Mesothelial cell of epicardium (in vitro differentiated cells): Measurements from ENCODE around the gene MRPS24. TPM values are rescaled to one million over a fixed set of nuclear protein-coding genes. Genes with fewer than 3 reads are reported as not detected.
"Not testable (repeated sequence)": the region's sequence is repeated elsewhere in the genome, so short reads cannot be mapped to it uniquely, and the experiment has no call there.

ENCODE experiments used
- DNase-seq, 2 experiments: peaks; one replicate each; pipeline ENCODE4 v3.0.0; 2021; ENCODE audit warnings: low spot score in 2 of 2; ENCODE audit not compliant: unreplicated experiment in 2 of 2
- H3K27ac Mint-ChIP-seq: 2 replicates; pipeline ENCODE4 v1.8.0; 2021; ENCODE audit warnings: mixed read lengths
- H3K27me3 Mint-ChIP-seq: 2 replicates; pipeline ENCODE4 v1.8.0; 2021; ENCODE audit warnings: low read depth, mixed read lengths
- H3K36me3 Mint-ChIP-seq: 2 replicates; pipeline ENCODE4 v1.8.0; 2021; ENCODE audit warnings: mixed read lengths
- H3K4me1 Mint-ChIP-seq: 2 replicates; pipeline ENCODE4 v1.8.0; 2021; ENCODE audit warnings: mixed read lengths
- H3K4me3 Mint-ChIP-seq: 2 replicates; pipeline ENCODE4 v1.8.0; 2021; ENCODE audit warnings: mild to moderate bottlenecking, moderate library complexity, mixed read lengths
- H3K9me3 Mint-ChIP-seq: 2 replicates; pipeline ENCODE4 v1.8.0; 2021; ENCODE audit warnings: mixed read lengths
- total RNA-seq: library from RNA; stranded (reverse); gene quantifications from 3 replicates; pipeline ENCODE4 v1.2.1, GENCODE V29; 2021
- TF ChIP-seq, protein P1 (sequence below): fragments of 200-600 bp; sonication (generic); IDR thresholded peaks from one replicate; pipeline ENCODE4 v1.5.0; 2021; ENCODE audit warnings: antibody characterized with exemption; ENCODE audit not compliant: unreplicated experiment

Gene MRPS24
- total RNA-seq, 1 donor from 2014 or later: 59.4 TPM

DNA sequence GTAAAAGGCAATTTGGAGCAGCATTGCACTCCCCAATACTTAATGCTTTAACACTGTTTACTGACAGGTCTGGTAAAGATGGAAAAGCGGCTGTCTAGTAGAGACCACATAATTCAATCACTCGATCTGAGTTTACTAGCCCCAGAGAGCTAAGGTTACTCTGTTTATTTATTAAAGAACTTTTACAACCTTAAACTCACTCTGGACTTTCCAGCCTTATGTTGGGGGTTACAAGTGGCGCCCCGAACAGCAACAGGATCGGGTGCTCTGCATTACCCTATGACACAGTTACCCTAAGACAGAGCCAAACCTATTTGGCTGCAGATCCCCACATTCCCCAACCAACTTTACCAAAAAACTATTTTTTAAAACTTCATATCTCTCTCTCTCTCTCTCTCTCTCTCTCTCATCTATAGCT, 43.9 kb downstream of the MRPS24 start:
- H3K36me3 Mint-ChIP-seq: no peaks in the 10 kb centered on the region

DNA sequence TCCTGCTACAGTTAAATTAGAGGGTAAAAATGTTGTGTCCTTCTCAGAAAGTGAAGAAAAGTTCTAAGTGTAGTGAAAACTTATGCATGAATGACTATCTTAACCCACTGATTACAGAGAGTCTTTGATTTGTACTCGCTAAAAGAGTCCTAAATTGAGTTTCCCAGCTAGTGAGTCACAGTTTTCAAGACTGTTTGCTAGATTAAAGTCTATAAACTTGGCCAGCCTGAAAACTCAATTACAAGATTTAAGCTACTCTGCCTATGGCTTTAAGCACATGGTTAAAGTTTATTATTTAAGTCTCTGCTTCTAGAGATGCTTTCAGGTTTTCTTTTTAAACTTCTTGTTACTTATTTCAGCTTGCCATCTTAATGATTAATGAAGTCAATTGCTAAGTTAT, 44.4 kb downstream of the MRPS24 start:
- TF ChIP-seq, protein P1, sequence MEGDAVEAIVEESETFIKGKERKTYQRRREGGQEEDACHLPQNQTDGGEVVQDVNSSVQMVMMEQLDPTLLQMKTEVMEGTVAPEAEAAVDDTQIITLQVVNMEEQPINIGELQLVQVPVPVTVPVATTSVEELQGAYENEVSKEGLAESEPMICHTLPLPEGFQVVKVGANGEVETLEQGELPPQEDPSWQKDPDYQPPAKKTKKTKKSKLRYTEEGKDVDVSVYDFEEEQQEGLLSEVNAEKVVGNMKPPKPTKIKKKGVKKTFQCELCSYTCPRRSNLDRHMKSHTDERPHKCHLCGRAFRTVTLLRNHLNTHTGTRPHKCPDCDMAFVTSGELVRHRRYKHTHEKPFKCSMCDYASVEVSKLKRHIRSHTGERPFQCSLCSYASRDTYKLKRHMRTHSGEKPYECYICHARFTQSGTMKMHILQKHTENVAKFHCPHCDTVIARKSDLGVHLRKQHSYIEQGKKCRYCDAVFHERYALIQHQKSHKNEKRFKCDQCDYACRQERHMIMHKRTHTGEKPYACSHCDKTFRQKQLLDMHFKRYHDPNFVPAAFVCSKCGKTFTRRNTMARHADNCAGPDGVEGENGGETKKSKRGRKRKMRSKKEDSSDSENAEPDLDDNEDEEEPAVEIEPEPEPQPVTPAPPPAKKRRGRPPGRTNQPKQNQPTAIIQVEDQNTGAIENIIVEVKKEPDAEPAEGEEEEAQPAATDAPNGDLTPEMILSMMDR: no peak
- no peak overlapping the region for H3K27ac Mint-ChIP-seq
- peaks cover 28% of the 10 kb centered on the region for H3K27me3 Mint-ChIP-seq
- H3K9me3 Mint-ChIP-seq: no peaks in the 10 kb centered on the region
- no peaks in the 10 kb centered on the region for H3K36me3 Mint-ChIP-seq
- H3K4me1 Mint-ChIP-seq: peaks cover 17% of the 10 kb centered on the region
- DNase-seq: no peak
- no peak overlapping the region for H3K4me3 Mint-ChIP-seq

More for the DNA sequence above, 43.9 kb downstream of the MRPS24 start:
- Mint-ChIP-seq H3K27ac (no peak overlapping the region), H3K27me3 (peaks cover 25% of the 10 kb centered on the region), H3K4me1 (peaks cover 17% of the 10 kb centered on the region), H3K4me3 (no peak overlapping the region), H3K9me3 (no peaks in the 10 kb centered on the region)
- TF ChIP-seq, protein P1: no peak
- DNase-seq: no peak

DNA sequence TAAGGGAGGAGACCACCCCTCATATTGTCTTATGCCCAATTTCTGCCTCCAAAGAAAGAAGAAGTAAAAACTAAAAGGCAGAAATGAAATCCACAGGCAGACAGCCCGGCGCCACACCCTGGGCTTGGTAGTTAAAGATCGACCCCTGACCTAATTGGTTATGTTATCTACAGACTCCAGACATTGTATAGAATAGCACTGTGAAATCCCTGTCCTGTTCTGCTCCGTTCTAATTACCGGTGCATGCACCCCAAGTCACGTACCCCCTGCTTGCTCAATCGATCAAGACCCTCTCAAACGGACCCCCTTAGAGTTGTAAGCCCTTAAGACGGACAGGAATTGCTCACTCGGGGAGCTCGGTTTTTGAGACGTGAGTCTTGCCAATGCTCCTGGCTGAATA, 44.8 kb downstream of the MRPS24 start:
- not testable (repeated sequence) for H3K36me3 Mint-ChIP-seq, H3K9me3 Mint-ChIP-seq, DNase-seq, H3K4me3 Mint-ChIP-seq, H3K27ac Mint-ChIP-seq
- Mint-ChIP-seq H3K27me3 (peaks cover 29% of the 10 kb centered on the region), H3K4me1 (peaks cover 17% of the 10 kb centered on the region)

DNA sequence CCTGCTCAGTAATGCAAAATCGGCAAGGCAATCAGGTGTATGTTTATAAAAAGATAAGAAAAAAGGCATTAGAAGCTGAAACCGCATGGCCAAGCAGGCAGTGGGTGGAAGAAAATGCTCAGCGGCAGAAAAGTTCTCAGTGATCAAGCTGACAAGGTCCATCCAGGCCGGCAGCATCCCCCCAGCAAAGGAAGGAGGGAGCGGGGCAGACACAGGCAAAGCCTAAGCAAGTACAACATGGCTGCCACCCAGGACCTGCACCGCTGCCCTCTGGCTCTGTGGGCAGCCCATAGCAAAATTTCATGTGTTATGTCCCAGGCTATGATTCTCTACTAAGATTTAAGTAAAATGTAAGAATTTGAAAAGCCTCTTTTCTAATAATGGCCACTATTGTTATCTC, 45.4 kb downstream of the MRPS24 start:
- TF ChIP-seq, protein P1: no peak
- no peaks in the 10 kb centered on the region for H3K9me3 Mint-ChIP-seq
- no peak overlapping the region for H3K4me3 Mint-ChIP-seq
- H3K27ac Mint-ChIP-seq: no peak overlapping the region
- H3K36me3 Mint-ChIP-seq: no peaks in the 10 kb centered on the region
- no peak for DNase-seq
- H3K27me3 Mint-ChIP-seq: peaks cover 35% of the 10 kb centered on the region
- H3K4me1 Mint-ChIP-seq: peaks cover 17% of the 10 kb centered on the region

DNA sequence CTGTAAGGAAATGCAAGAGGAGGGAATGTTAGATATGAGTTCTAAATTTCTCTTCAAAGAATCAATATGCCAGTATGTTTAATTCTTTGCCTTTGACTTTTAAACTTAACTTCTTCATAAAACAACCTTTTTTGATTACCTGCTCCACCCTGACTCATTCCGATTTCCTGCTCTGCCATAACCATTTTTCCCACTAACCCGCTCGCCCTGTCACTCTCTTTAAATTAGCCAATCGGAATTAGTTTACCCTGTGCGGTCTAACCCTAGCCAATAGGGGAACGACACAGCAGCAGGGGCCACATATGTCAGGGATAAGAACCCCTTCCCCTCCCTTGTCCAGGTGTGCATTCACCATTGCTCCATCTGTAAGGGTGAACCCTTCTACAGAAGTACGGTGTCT, 45.9 kb downstream of the MRPS24 start:
- H3K27me3 Mint-ChIP-seq: peaks cover 37% of the 10 kb centered on the region
- H3K4me3 Mint-ChIP-seq, DNase-seq, H3K36me3 Mint-ChIP-seq, H3K27ac Mint-ChIP-seq, H3K9me3 Mint-ChIP-seq: not testable (repeated sequence)
- peaks cover 17% of the 10 kb centered on the region for H3K4me1 Mint-ChIP-seq

Other genes with a start within 250 kb of the MRPS24 start
- gene COA1, start 140.0 kb downstream of the MRPS24 start, total RNA-seq: 89.3 to 93.7 TPM (median 91.8 TPM) in 3 replicates
- 27.3 to 29.6 TPM (median 28.9 TPM) in 3 replicates for gene BLVRA, start 110.8 kb downstream of the MRPS24 start, total RNA-seq
- gene URGCP, start 37.1 kb upstream of the MRPS24 start, total RNA-seq: 36.8 to 42.5 TPM (median 38.8 TPM) in 3 replicates
- 8.9 to 10.1 TPM (median 10.1 TPM) in 3 replicates for gene UBE2D4, start 56.9 kb upstream of the MRPS24 start, total RNA-seq
- not detected in 3 replicates for gene SPDYE1, start 128.4 kb upstream of the MRPS24 start, total RNA-seq
- gene DBNL, start 175.2 kb upstream of the MRPS24 start, total RNA-seq: 62.6 to 70.9 TPM (median 64.5 TPM) in 3 replicates
- 0.99 to 1.7 TPM (median 1.2 TPM) in 3 replicates for gene PGAM2, start 196.1 kb upstream of the MRPS24 start, total RNA-seq
- gene POLM, start 213.0 kb upstream of the MRPS24 start, total RNA-seq: 27.1 to 29.8 TPM (median 29.0 TPM) in 3 replicates
- 94.3 to 96.8 TPM (median 95.2 TPM) in 3 replicates for gene AEBP1, start 234.8 kb upstream of the MRPS24 start, total RNA-seq